SK-N-SH (cell line): ENCODE data around the gene PPA2.

Experiments
- EZH2phosphoT487 ChIP-seq: fragments of 200-600 bp; sonication (generic); IDR thresholded peaks from 2 replicates; pipeline ENCODE4 v1.6.1; 2017; ENCODE audit warnings: low read depth, mixed run types, mild to moderate bottlenecking, antibody characterized with exemption, moderate library complexity, borderline replicate concordance
- TF ChIP-seq, protein P1 (sequence below): fragments of 200-600 bp; sonication (generic); IDR thresholded peaks from 2 replicates; pipeline ENCODE4 v1.6.1; 2017; ENCODE audit warnings: antibody characterized with exemption, mild to moderate bottlenecking, moderate library complexity
- TF ChIP-seq, protein P2 (sequence below): IDR thresholded peaks from 2 replicates; pipeline ENCODE4 v1.6.1; 2012; ENCODE audit warnings: mild to moderate bottlenecking, low read depth, low read length, moderate library complexity

DNA sequence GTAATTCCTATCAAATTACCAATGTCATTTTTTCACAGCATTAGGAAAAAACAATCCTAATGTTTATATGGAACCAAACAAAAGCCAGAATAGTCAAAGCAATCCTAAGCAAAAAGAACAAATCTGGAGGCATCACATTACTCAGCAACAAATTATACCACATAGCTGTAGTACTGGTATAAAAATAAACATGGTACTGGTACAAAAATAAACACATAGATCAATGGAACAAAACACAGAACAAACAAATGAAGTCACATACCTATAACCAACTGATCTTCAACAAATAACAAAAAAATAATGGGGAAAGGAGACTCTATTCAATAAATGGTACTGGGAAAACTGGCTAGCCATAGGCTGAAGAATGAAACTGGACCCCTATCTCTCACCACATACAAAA, 37.4 kb downstream of the PPA2 start:
- TF ChIP-seq EZH2phosphoT487 = no peak
- TF ChIP-seq, protein P1, sequence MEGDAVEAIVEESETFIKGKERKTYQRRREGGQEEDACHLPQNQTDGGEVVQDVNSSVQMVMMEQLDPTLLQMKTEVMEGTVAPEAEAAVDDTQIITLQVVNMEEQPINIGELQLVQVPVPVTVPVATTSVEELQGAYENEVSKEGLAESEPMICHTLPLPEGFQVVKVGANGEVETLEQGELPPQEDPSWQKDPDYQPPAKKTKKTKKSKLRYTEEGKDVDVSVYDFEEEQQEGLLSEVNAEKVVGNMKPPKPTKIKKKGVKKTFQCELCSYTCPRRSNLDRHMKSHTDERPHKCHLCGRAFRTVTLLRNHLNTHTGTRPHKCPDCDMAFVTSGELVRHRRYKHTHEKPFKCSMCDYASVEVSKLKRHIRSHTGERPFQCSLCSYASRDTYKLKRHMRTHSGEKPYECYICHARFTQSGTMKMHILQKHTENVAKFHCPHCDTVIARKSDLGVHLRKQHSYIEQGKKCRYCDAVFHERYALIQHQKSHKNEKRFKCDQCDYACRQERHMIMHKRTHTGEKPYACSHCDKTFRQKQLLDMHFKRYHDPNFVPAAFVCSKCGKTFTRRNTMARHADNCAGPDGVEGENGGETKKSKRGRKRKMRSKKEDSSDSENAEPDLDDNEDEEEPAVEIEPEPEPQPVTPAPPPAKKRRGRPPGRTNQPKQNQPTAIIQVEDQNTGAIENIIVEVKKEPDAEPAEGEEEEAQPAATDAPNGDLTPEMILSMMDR = no peak
- TF ChIP-seq, protein P2, sequence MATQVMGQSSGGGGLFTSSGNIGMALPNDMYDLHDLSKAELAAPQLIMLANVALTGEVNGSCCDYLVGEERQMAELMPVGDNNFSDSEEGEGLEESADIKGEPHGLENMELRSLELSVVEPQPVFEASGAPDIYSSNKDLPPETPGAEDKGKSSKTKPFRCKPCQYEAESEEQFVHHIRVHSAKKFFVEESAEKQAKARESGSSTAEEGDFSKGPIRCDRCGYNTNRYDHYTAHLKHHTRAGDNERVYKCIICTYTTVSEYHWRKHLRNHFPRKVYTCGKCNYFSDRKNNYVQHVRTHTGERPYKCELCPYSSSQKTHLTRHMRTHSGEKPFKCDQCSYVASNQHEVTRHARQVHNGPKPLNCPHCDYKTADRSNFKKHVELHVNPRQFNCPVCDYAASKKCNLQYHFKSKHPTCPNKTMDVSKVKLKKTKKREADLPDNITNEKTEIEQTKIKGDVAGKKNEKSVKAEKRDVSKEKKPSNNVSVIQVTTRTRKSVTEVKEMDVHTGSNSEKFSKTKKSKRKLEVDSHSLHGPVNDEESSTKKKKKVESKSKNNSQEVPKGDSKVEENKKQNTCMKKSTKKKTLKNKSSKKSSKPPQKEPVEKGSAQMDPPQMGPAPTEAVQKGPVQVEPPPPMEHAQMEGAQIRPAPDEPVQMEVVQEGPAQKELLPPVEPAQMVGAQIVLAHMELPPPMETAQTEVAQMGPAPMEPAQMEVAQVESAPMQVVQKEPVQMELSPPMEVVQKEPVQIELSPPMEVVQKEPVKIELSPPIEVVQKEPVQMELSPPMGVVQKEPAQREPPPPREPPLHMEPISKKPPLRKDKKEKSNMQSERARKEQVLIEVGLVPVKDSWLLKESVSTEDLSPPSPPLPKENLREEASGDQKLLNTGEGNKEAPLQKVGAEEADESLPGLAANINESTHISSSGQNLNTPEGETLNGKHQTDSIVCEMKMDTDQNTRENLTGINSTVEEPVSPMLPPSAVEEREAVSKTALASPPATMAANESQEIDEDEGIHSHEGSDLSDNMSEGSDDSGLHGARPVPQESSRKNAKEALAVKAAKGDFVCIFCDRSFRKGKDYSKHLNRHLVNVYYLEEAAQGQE = no peak
